ENCODE measurements around the gene KDM1A.

The KDM1A gene

GRCh38 chr1:23129846-23130245 lies 110.6 kb downstream of the KDM1A start:
- no peak for DNase-seq (ENCODE audit: extremely low read depth in 1 of 2, low read depth in 1 of 2)

- no peak for DNase-seq (ENCODE audit: extremely low read depth in 1 of 2, low read depth in 1 of 2)
These were observed 112.8 kb downstream of the KDM1A start for GRCh38 chr1:23132033-23132432.
